ENCODE measurements around the gene PRADC1.
A peak's percentile ranks its signal among the peaks of the same experiment; 100 is the strongest.
"Not testable (repeated sequence)": the region's sequence is repeated elsewhere in the genome, so short reads cannot be mapped to it uniquely, and the experiment has no call there.

Gene PRADC1

GRCh38 chr2:73217826-73218225, 15.2 kb downstream of the PRADC1 start:
- TF ChIP-seq JUND (IDR thresholded peaks at IDR 0.05; ENCODE audit: low read depth): no peak
- DNase-seq (ENCODE audit: low read depth in 1 of 2, low spot score in 1 of 2): no peak
- in situ Hi-C loops (cut with HindIII; ENCODE audit: low pct_unique_long_range_greater_than_20kb, low sequenced_read_pairs): no loop called here

- no peak for DNase-seq (ENCODE audit: low read depth in 1 of 2, low spot score in 1 of 2)
- in situ Hi-C loops (cut with HindIII; ENCODE audit: low pct_unique_long_range_greater_than_20kb, low sequenced_read_pairs): no loop called here
- TF ChIP-seq JUND (IDR thresholded peaks at IDR 0.05; ENCODE audit: low read depth): no peak
These were observed 15.9 kb downstream of the PRADC1 start for GRCh38 chr2:73217160-73217559.

GRCh38 chr2:73215254-73215653, 17.8 kb downstream of the PRADC1 start:
- no peak for DNase-seq (ENCODE audit: low read depth in 1 of 2, low spot score in 1 of 2)
- no peak for TF ChIP-seq JUND (IDR thresholded peaks at IDR 0.05; ENCODE audit: low read depth)
- in situ Hi-C loops (cut with HindIII; ENCODE audit: low pct_unique_long_range_greater_than_20kb, low sequenced_read_pairs): no loop called here

- in situ Hi-C loops (cut with HindIII; ENCODE audit: low pct_unique_long_range_greater_than_20kb, low sequenced_read_pairs): no loop called here
- no peak for TF ChIP-seq JUND (IDR thresholded peaks at IDR 0.05; ENCODE audit: low read depth)
- peak; percentile 43 to 82 for DNase-seq (ENCODE audit: low read depth in 1 of 2, low spot score in 1 of 2)
These were observed 18.7 kb downstream of the PRADC1 start, which contains the start of gene SMYD5 for GRCh38 chr2:73214120-73215035. SMYD5 (plus strand) TSS chr2:73214245; CDS start chr2:73214267, 22 bp downstream.

GRCh38 chr2:73212448-73213176, 20.4 kb downstream of the PRADC1 start:
- TF ChIP-seq JUND (IDR thresholded peaks at IDR 0.05; ENCODE audit: low read depth): no peak
- in situ Hi-C loops (cut with HindIII; ENCODE audit: low pct_unique_long_range_greater_than_20kb, low sequenced_read_pairs): no loop called here
- peak; percentile 63 to 69 for DNase-seq (ENCODE audit: low read depth in 1 of 2, low spot score in 1 of 2)

GRCh38 chr2:73212098-73212447, 21.0 kb downstream of the PRADC1 start:
- TF ChIP-seq JUND (IDR thresholded peaks at IDR 0.05; ENCODE audit: low read depth): no peak
- in situ Hi-C loops (cut with HindIII; ENCODE audit: low pct_unique_long_range_greater_than_20kb, low sequenced_read_pairs): no loop called here
- no peak for DNase-seq (ENCODE audit: low read depth in 1 of 2, low spot score in 1 of 2)

GRCh38 chr2:73210696-73211095, 22.3 kb downstream of the PRADC1 start:
- no peak for DNase-seq (ENCODE audit: low read depth in 1 of 2, low spot score in 1 of 2)
- TF ChIP-seq JUND (IDR thresholded peaks at IDR 0.05; ENCODE audit: low read depth): no peak
- in situ Hi-C loops (cut with HindIII; ENCODE audit: low pct_unique_long_range_greater_than_20kb, low sequenced_read_pairs): no loop called here

GRCh38 chr2:73210019-73210418, 23.0 kb downstream of the PRADC1 start:
- TF ChIP-seq JUND (IDR thresholded peaks at IDR 0.05; ENCODE audit: low read depth): no peak
- DNase-seq (ENCODE audit: low read depth in 1 of 2, low spot score in 1 of 2): no peak
- in situ Hi-C loops (cut with HindIII; ENCODE audit: low pct_unique_long_range_greater_than_20kb, low sequenced_read_pairs): no loop called here

GRCh38 chr2:73208258-73208657, 24.8 kb downstream of the PRADC1 start:
- DNase-seq (ENCODE audit: low read depth in 1 of 2, low spot score in 1 of 2): no peak
- in situ Hi-C loops (cut with HindIII; ENCODE audit: low pct_unique_long_range_greater_than_20kb, low sequenced_read_pairs): no loop called here
- no peak for TF ChIP-seq JUND (IDR thresholded peaks at IDR 0.05; ENCODE audit: low read depth)

GRCh38 chr2:73205611-73206010, 27.4 kb downstream of the PRADC1 start:
- in situ Hi-C loops (cut with HindIII; ENCODE audit: low pct_unique_long_range_greater_than_20kb, low sequenced_read_pairs): no loop called here
- TF ChIP-seq JUND (IDR thresholded peaks at IDR 0.05; ENCODE audit: low read depth): no peak
- DNase-seq (ENCODE audit: low read depth in 1 of 2, low spot score in 1 of 2): no peak

GRCh38 chr2:73203055-73203681, 29.9 kb downstream of the PRADC1 start:
- in situ Hi-C loops (cut with HindIII; ENCODE audit: low pct_unique_long_range_greater_than_20kb, low sequenced_read_pairs): no loop called here
- DNase-seq (ENCODE audit: low read depth in 1 of 2, low spot score in 1 of 2): no peak
- no peak for TF ChIP-seq JUND (IDR thresholded peaks at IDR 0.05; ENCODE audit: low read depth)

- no peak for DNase-seq (ENCODE audit: low read depth in 1 of 2, low spot score in 1 of 2)
- TF ChIP-seq JUND (IDR thresholded peaks at IDR 0.05; ENCODE audit: low read depth): no peak
- in situ Hi-C loops (cut with HindIII; ENCODE audit: low pct_unique_long_range_greater_than_20kb, low sequenced_read_pairs): no loop called here
These were observed 30.6 kb downstream of the PRADC1 start, which contains the start of gene NOTO for GRCh38 chr2:73202156-73203054. NOTO (plus strand) TSS chr2:73202574; CDS start chr2:73202667, 93 bp downstream.

GRCh38 chr2:73200281-73200680, 32.8 kb downstream of the PRADC1 start:
- in situ Hi-C loops (cut with HindIII; ENCODE audit: low pct_unique_long_range_greater_than_20kb, low sequenced_read_pairs); DNase-seq (ENCODE audit: low read depth in 1 of 2, low spot score in 1 of 2): not testable (repeated sequence)
